ENCODE measurements around the gene SCPEP1. TPM values are rescaled to one million over a fixed set of nuclear protein-coding genes. Genes with fewer than 3 reads are reported as not detected.
A peak's percentile ranks its signal among the peaks of the same experiment; 100 is the strongest.

SCPEP1 gene
- polyA plus RNA-seq, 1 of the 3 experiments (the other 2 are of a cell fraction) = 99.6 TPM

DNA sequence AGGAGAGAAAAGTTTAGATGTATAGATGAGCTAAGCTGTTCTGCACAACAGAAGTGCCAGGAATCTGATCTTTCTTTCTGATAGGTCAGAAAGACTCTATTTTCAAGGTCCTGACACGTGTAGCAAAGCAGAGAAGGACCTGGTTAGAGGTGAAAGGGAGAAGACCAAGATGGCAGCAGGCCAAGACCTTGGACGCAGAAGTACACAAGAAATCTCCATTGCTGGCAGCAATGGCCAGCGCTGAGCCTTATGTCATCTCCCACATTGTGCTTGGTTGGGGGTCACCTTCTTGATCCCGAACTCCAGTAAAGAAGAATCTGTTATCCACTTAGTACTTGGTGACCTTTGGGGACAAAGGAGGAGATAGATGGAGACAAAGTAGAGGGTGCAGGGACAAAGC, 65.3 kb downstream of the SCPEP1 start:
- H3K4me1 ChIP-seq (ENCODE audit: control insufficient read depth in 1 of 2, insufficient read depth in 2 of 2, low read depth in 1 of 2, low read length in 1 of 2) = no peaks in the 10 kb centered on the region

GRCh38 chr17:57044976-57045867, 67.3 kb downstream of the SCPEP1 start:
- Histone ChIP-seq H3K4me1 (ENCODE audit: control insufficient read depth in 1 of 2, insufficient read depth in 2 of 2, low read depth in 1 of 2, low read length in 1 of 2) (no peaks in the 10 kb centered on the region), H3K27me3 (ENCODE audit: insufficient read depth) (no peaks in the 10 kb centered on the region; the same call in 1 of the 2 replicates), H3K9ac (no peak overlapping the region), H3K9me3 (no peaks in the 10 kb centered on the region), H3K27ac (ENCODE audit: low read depth in 2 of 2, low read length in 1 of 2) (no peak overlapping the region), H3F3A (replicated peaks; ENCODE audit: insufficient read depth) (no peaks in the 10 kb centered on the region), H3K36me3 (replicated peaks in 1 of 2; ENCODE audit: control insufficient read depth in 1 of 2, insufficient read depth in 2 of 2, low read length in 1 of 2) (no peaks in the 10 kb centered on the region), H3K4me3 (ENCODE audit: low read depth in 2 of 2, low read length in 1 of 2) (no peak overlapping the region; a peak in 1 of 4 replicates), H3K4me2 (no peak overlapping the region), H3K79me2 (ENCODE audit: insufficient read depth) (no peaks in the 10 kb centered on the region), H4K20me1 (ENCODE audit: insufficient read depth) (no peaks in the 10 kb centered on the region), H2AFZ (ENCODE audit: low read depth) (0 out of 2 replicates have a peak overlapping the region, but pooled peaks have one; percentile 24), H3K9me2 (no peaks in the 10 kb centered on the region)
- DNase-seq = peak; percentile 63
- CTCF ChIA-PET = interaction anchor here (0.6 to 2.7 kb wide), 7 partner anchors 9 to 76 kb away, joined by 3 to 7 read pairs (median 3); partner anchors contain the start of gene SCPEP1
- WGBS (ENCODE audit: low lambda C conversion rate) = 39% methylated on average over 46 of the region's 49 CpGs
- POLR2A ChIA-PET = interaction anchor here (0.6 kb wide), 1 partner anchor 11 kb away, joined by 3 read pairs; no protein-coding TSS in a partner anchor
- TF ChIP-seq RAD21 (IDR thresholded peaks at IDR 0.05; ENCODE audit: low read length) (no peak), JUND (IDR thresholded peaks at IDR 0.05) (no peak), NFIC (IDR thresholded peaks at IDR 0.05; ENCODE audit: borderline replicate concordance) (no peak), RXRA (IDR thresholded peaks at IDR 0.05; ENCODE audit: borderline replicate concordance, low read depth) (no peak), GABPA (IDR thresholded peaks at IDR 0.05; ENCODE audit: low read depth) (no peak), FOXM1 (IDR thresholded peaks at IDR 0.05; ENCODE audit: low read depth) (no peak), MAX (IDR thresholded peaks at IDR 0.05; ENCODE audit: low read depth) (no peak)
- TF ChIP-seq, protein P1, sequence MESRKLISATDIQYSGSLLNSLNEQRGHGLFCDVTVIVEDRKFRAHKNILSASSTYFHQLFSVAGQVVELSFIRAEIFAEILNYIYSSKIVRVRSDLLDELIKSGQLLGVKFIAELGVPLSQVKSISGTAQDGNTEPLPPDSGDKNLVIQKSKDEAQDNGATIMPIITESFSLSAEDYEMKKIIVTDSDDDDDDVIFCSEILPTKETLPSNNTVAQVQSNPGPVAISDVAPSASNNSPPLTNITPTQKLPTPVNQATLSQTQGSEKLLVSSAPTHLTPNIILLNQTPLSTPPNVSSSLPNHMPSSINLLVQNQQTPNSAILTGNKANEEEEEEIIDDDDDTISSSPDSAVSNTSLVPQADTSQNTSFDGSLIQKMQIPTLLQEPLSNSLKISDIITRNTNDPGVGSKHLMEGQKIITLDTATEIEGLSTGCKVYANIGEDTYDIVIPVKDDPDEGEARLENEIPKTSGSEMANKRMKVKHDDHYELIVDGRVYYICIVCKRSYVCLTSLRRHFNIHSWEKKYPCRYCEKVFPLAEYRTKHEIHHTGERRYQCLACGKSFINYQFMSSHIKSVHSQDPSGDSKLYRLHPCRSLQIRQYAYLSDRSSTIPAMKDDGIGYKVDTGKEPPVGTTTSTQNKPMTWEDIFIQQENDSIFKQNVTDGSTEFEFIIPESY (IDR thresholded peaks at IDR 0.05; ENCODE audit: borderline replicate concordance, low read depth) = no peak

More for the DNA sequence above, 65.3 kb downstream of the SCPEP1 start:
- H3K4me3 ChIP-seq (ENCODE audit: low read depth in 2 of 2, low read length in 1 of 2) = no peak overlapping the region
- H3K27ac ChIP-seq (ENCODE audit: low read depth in 2 of 2, low read length in 1 of 2) = no peak overlapping the region
- no peaks in the 10 kb centered on the region for H3K79me2 ChIP-seq (ENCODE audit: insufficient read depth)
- no peaks in the 10 kb centered on the region for H3K9me3 ChIP-seq
- ChIA-PET CTCF (no interaction called here), POLR2A (no interaction called here)
- no peak for TF ChIP-seq RFX5 (IDR thresholded peaks at IDR 0.05; ENCODE audit: low read length)
- TF ChIP-seq RCOR1 (IDR thresholded peaks at IDR 0.05; ENCODE audit: low read length) = no peak
- TF ChIP-seq TCF12 (IDR thresholded peaks at IDR 0.05) = no peak
- TF ChIP-seq MAX (IDR thresholded peaks at IDR 0.05; ENCODE audit: low read depth) = no peak
- no peak for TF ChIP-seq YY1 (IDR thresholded peaks at IDR 0.05; ENCODE audit: low read depth)
- TF ChIP-seq CTCF (IDR thresholded peaks at IDR 0.05) = no peak
- no peak for TF ChIP-seq NRF1 (IDR thresholded peaks at IDR 0.05; ENCODE audit: low read depth, low read length)
- no peak for TF ChIP-seq PBX3 (IDR thresholded peaks at IDR 0.05)
- no peaks in the 10 kb centered on the region; the same call in 1 of the 2 replicates for H3K27me3 ChIP-seq (ENCODE audit: insufficient read depth)
- no peak overlapping the region for H3K9ac ChIP-seq
- H3K9me2 ChIP-seq = no peaks in the 10 kb centered on the region
- 47% methylated on average over 4 of the region's 4 CpGs for WGBS (ENCODE audit: low lambda C conversion rate)
- H3K36me3 ChIP-seq (replicated peaks in 1 of 2; ENCODE audit: control insufficient read depth in 1 of 2, insufficient read depth in 2 of 2, low read length in 1 of 2) = no peaks in the 10 kb centered on the region
- DNase-seq = no peak
- H2AFZ ChIP-seq (ENCODE audit: low read depth) = no peak overlapping the region
- H3K4me2 ChIP-seq = no peak overlapping the region
- H3F3A ChIP-seq (replicated peaks; ENCODE audit: insufficient read depth) = no peaks in the 10 kb centered on the region
- H4K20me1 ChIP-seq (ENCODE audit: insufficient read depth) = no peaks in the 10 kb centered on the region
